Measurements from ENCODE around the gene PLCG2.

The PLCG2 gene

DNA sequence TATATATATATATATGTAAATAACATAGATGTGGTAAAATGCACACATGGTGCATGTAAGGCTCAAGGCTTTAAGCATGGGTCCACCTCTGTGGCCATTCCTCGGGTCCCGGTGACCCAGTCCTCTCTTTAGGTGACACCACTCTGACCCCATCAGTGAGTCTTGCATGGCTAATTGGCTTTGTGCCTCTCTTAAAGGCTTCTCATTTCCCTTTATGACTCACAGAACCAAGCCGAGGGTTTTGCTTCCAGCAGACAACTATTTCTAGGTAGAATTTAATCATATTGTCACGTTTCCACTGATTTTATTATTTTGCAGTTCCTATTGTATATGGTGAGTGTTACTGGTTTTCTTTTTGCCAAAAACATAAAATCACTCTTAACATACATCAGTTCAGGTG is 59.7 kb downstream of the PLCG2 start:
- H3K9ac ChIP-seq, result no peak overlapping the region
- H3K4me2 ChIP-seq, result peak overlapping the region in 10 of 11 experiments; percentile 57 to 98 (median 90); a peak in 20 of 22 replicates
- H4K20me1 ChIP-seq, result peaks cover 0 to 89% (median 0%) of the 10 kb centered on the region in 11 experiments; a peak in 7 of 22 replicates
- H3K4me3 ChIP-seq, result no peak overlapping the region
- H3K27me3 ChIP-seq, result no peaks in the 10 kb centered on the region
- H3K36me3 ChIP-seq, result peaks cover 0 to 7% (median 0%) of the 10 kb centered on the region in 11 experiments; a peak in 2 of 22 replicates
- H3K4me1 ChIP-seq, result peaks cover 98 to 100% (median 100%) of the 10 kb centered on the region in 10 experiments
- H3K27ac ChIP-seq, result peak overlapping the region in 5 of 11 experiments; percentile 12 to 99 (median 33); a peak in 7 of 22 replicates
- TF ChIP-seq Cebpa-rat (IDR thresholded peaks at IDR 0.05), result no peak
- H3K9me3 ChIP-seq (replicated peaks in 1 of 11), result peaks cover 0 to 11% (median 0%) of the 10 kb centered on the region in 11 experiments; a peak in 3 of 22 replicates

DNA sequence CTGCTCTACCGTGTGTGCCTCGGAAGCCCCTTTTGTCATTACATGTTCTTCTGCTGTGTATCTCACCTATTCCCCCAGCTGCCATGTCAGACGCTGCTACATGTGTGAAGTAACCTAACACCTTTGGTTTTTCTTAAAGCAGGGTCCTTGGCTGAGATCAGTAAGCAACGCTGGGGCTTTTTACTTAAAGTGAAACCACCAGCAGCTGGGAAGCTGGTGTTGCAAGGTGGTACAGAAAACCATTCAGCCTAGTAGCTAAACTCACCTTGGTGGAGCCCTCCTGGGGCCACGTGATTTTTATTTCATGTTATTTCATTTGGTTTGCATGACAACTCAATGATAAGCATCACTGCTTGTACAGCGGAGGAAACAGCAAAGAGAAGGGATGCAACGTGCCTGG is 62.6 kb downstream of the PLCG2 start:
- H3K9me3 ChIP-seq (replicated peaks in 1 of 11), result peaks cover 0 to 30% (median 16%) of the 10 kb centered on the region in 11 experiments; a peak in 18 of 22 replicates
- peak overlapping the region in 2 of 10 experiments; percentile 9 to 11; a peak in 1 of 20 replicates for H3K4me3 ChIP-seq
- H3K27me3 ChIP-seq, result no peaks in the 10 kb centered on the region
- H3K4me1 ChIP-seq, result peaks cover 76 to 83% (median 78%) of the 10 kb centered on the region in 10 experiments
- no peak for TF ChIP-seq Cebpa-rat (IDR thresholded peaks at IDR 0.05)
- peaks cover 10 to 23% (median 16%) of the 10 kb centered on the region in 11 experiments; a peak in 19 of 22 replicates for H3K36me3 ChIP-seq
- peaks cover 0 to 93% (median 0%) of the 10 kb centered on the region in 11 experiments; a peak in 7 of 22 replicates for H4K20me1 ChIP-seq
- H3K9ac ChIP-seq, result peak overlapping the region in 2 of 11 experiments; percentile 20 to 29; a peak in 2 of 22 replicates
- H3K4me2 ChIP-seq, result peak overlapping the region; percentile 55 to 90 (median 76)
- H3K27ac ChIP-seq, result peak overlapping the region in 4 of 11 experiments; percentile 25 to 49 (median 39); a peak in 4 of 22 replicates

DNA sequence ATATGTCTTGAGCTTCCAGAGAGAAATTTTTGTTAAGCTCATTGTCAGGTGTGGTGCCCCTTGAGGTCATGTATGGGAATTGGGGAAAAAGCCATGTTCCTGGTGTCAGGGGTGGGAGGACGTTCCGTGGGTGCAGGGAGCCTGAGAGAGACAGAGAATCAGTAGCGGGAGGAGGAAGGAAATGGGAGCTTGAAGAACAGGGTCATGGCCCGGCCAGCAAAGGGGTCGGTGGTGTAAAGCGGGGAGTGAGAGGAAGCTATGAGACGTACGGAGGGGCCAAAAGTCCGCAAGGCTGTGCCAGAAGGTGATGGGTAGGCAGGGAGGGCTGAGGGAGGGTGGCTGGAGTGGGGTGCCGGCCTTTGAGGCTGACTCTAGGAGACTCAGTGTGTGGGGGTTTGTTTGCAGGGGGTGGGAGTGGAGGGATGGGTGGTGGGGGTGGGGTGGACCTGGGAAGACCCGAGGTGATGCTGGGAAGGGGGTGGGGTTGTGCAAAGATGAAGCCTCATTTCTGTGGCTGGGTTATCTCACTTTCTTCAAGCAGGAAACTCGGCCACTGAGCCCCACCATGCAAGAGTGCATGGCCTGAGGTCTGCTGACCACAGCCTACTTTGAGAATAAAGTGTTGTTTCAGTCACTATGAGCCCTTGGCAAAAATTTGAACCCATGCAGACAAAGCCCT is 63.6 kb downstream of the PLCG2 start:
- peaks cover 67 to 73% (median 69%) of the 10 kb centered on the region in 10 experiments for H3K4me1 ChIP-seq
- H3K27ac ChIP-seq, result peak overlapping the region in 8 of 11 experiments; percentile 25 to 53 (median 41); a peak in 14 of 22 replicates
- peak overlapping the region in 2 of 11 experiments; percentile 10 to 43; a peak in 2 of 22 replicates for H3K9ac ChIP-seq
- H3K36me3 ChIP-seq, result peaks cover 10 to 30% (median 20%) of the 10 kb centered on the region in 11 experiments; a peak in 19 of 22 replicates
- peak overlapping the region in 2 of 10 experiments; percentile 9 to 11; a peak in 2 of 20 replicates for H3K4me3 ChIP-seq
- peaks cover 0 to 30% (median 19%) of the 10 kb centered on the region in 11 experiments; a peak in 18 of 22 replicates for H3K9me3 ChIP-seq (replicated peaks in 1 of 11)
- peaks cover 0 to 93% (median 0%) of the 10 kb centered on the region in 11 experiments; a peak in 7 of 22 replicates for H4K20me1 ChIP-seq
- H3K27me3 ChIP-seq, result no peaks in the 10 kb centered on the region
- no peak for TF ChIP-seq Cebpa-rat (IDR thresholded peaks at IDR 0.05)
- peak overlapping the region; percentile 55 to 90 (median 76) for H3K4me2 ChIP-seq

DNA sequence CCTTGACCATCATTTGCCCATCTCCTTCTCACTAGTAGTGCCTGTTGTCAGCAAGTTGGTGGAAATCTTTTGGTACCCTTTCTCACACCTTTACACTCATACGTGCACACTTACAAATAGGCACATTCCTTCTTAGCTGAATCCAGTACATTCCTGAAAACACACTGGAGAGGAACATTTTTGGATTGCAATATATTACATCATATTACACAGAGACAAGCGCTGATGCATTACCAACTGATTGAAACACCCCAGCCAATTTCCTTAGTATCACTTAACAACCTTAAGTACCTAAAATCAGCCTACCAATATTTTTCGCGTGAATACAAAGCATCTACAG is 64.1 kb downstream of the PLCG2 start:
- no peak overlapping the region for H3K4me3 ChIP-seq
- TF ChIP-seq Cebpa-rat (IDR thresholded peaks at IDR 0.05), result peak in 3 of 11 experiments; percentile 7 to 40 (median 31); a peak in 2 of 22 replicates
- no peaks in the 10 kb centered on the region for H3K27me3 ChIP-seq
- peaks cover 10 to 30% (median 20%) of the 10 kb centered on the region in 11 experiments; a peak in 19 of 22 replicates for H3K36me3 ChIP-seq
- H4K20me1 ChIP-seq, result peaks cover 0 to 93% (median 0%) of the 10 kb centered on the region in 11 experiments; a peak in 8 of 22 replicates
- H3K9ac ChIP-seq, result peak overlapping the region in 1 of 11 experiments; percentile 10; a peak in 2 of 22 replicates
- peaks cover 0 to 30% (median 19%) of the 10 kb centered on the region in 11 experiments; a peak in 18 of 22 replicates for H3K9me3 ChIP-seq (replicated peaks in 1 of 11)
- H3K4me1 ChIP-seq, result peaks cover 63 to 68% (median 65%) of the 10 kb centered on the region in 10 experiments
- peak overlapping the region in 7 of 11 experiments; percentile 3 to 56 (median 34); a peak in 11 of 22 replicates for H3K27ac ChIP-seq
- H3K4me2 ChIP-seq, result peak overlapping the region; percentile 55 to 90 (median 76)

DNA sequence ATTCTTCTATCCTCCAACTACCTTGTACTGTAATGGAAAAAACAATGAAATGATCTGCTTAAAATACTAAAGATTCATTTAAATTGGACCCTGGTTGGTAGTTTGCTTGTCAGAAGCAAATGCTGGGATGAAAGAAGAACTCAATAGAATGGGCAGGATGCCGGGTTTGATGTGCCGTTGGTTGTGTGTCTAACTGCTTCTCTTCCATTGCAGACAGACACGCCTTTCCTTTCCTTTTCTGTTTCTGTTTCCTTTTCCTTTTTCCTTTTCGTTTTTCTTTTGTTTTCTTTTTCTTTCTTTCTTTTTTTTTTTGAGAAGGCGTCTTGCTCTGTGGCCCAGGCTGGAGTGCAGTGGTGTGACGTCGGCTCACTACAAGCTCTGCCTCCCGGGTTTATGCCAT is 64.6 kb downstream of the PLCG2 start:
- Histone ChIP-seq H3K4me3 (0 out of 20 replicates have a peak overlapping the region, but pooled peaks of 1 of the 10 experiments have one; percentile 5), H3K36me3 (peaks cover 10 to 31% (median 20%) of the 10 kb centered on the region in 11 experiments; a peak in 19 of 22 replicates), H3K4me1 (peaks cover 58 to 67% (median 61%) of the 10 kb centered on the region in 10 experiments), H3K4me2 (peak overlapping the region; percentile 55 to 90 (median 76)), H3K27me3 (no peaks in the 10 kb centered on the region), H3K27ac (peak overlapping the region in 7 of 11 experiments; percentile 9 to 56 (median 35); a peak in 12 of 22 replicates), H4K20me1 (peaks cover 0 to 94% (median 0%) of the 10 kb centered on the region in 11 experiments; a peak in 8 of 22 replicates), H3K9me3 (replicated peaks in 1 of 11) (peaks cover 0 to 30% (median 19%) of the 10 kb centered on the region in 11 experiments; a peak in 18 of 22 replicates), H3K9ac (peak overlapping the region in 1 of 11 experiments; percentile 10; a peak in 3 of 22 replicates)
- TF ChIP-seq Cebpa-rat (IDR thresholded peaks at IDR 0.05), result no peak

DNA sequence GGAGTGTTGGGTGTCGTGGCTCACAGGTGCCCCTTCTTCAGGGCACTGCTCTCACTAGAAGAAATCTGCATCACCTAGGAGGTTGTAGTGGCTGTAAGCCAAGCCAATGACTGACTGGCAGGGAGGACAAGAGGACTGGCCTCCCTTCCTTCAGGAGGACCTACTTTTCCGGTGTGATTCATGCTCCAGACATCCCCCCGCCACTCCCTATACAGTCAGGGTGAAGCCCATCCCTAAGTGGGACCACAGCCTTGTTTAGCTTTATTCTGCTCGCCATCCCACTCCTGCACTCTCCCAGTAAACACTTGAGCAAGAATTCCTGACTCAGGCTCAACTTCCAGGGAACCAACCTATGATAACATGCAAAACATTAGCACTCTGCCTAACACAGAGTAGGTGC is 67.0 kb downstream of the PLCG2 start:
- Histone ChIP-seq H3K36me3 (peaks cover 10 to 38% (median 20%) of the 10 kb centered on the region in 11 experiments; a peak in 19 of 22 replicates), H3K9me3 (replicated peaks in 1 of 11) (peaks cover 0 to 25% (median 18%) of the 10 kb centered on the region in 11 experiments; a peak in 18 of 22 replicates), H3K4me1 (peaks cover 35 to 50% (median 37%) of the 10 kb centered on the region in 10 experiments), H3K27ac (no peak overlapping the region), H3K9ac (no peak overlapping the region), H4K20me1 (peaks cover 0 to 96% (median 0%) of the 10 kb centered on the region in 11 experiments; a peak in 9 of 22 replicates), H3K4me2 (no peak overlapping the region), H3K27me3 (no peaks in the 10 kb centered on the region), H3K4me3 (no peak overlapping the region)
- TF ChIP-seq Cebpa-rat (IDR thresholded peaks at IDR 0.05), result no peak

DNA sequence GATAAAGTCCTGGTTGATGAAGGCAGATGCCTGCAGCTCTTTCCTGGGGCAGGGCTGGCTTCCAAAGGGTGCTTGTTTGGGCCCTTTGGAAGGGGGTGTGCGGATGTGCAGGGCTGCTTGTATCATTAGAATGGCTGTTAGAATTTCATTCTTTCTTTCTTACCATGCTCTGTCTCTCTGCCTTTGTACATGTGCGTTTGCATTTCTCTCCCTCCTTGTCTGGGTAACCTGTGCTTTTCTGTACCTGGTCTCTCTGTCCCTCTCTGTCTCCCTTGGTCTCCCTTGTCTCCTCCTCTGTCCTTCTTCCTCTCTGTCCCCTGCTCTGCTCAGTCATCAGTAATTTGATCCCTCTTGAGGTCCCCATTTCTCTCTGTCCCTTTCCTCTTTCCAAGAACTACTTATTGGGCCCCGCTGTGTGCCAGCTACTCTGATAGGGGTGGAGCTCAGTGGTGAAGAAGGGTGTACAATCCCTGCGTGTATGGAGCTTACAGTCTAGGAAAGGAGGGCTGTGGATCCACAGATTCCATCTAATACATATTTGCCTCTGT is 69.3 kb downstream of the PLCG2 start:
- Histone ChIP-seq H3K36me3 (peaks cover 10 to 42% (median 20%) of the 10 kb centered on the region in 11 experiments; a peak in 19 of 22 replicates), H3K4me2 (peak overlapping the region in 2 of 11 experiments; percentile 47 to 49; a peak in 4 of 22 replicates), H3K4me3 (no peak overlapping the region), H3K27me3 (no peaks in the 10 kb centered on the region), H3K9ac (no peak overlapping the region), H4K20me1 (peaks cover 0 to 95% (median 0%) of the 10 kb centered on the region in 11 experiments; a peak in 8 of 22 replicates), H3K9me3 (replicated peaks in 1 of 11) (peaks cover 0 to 25% (median 18%) of the 10 kb centered on the region in 11 experiments; a peak in 18 of 22 replicates), H3K4me1 (peaks cover 16 to 28% (median 22%) of the 10 kb centered on the region in 10 experiments), H3K27ac (no peak overlapping the region)
- no peak for TF ChIP-seq Cebpa-rat (IDR thresholded peaks at IDR 0.05)

Measured in BLaER1 treated with 17β-estradiol and CSF1 and Interleukin-3, amounts not matched to agents 10 nM and 100 nM (cell line).